Measurements from ENCODE around the gene PDLIM7. TPM values are rescaled to one million over a fixed set of nuclear protein-coding genes. Genes with fewer than 3 reads are reported as not detected.

The PDLIM7 gene
- total RNA-seq, 4 donors from 2014 or later, result 23.2 to 52.4 (median 34.8) TPM

DNA sequence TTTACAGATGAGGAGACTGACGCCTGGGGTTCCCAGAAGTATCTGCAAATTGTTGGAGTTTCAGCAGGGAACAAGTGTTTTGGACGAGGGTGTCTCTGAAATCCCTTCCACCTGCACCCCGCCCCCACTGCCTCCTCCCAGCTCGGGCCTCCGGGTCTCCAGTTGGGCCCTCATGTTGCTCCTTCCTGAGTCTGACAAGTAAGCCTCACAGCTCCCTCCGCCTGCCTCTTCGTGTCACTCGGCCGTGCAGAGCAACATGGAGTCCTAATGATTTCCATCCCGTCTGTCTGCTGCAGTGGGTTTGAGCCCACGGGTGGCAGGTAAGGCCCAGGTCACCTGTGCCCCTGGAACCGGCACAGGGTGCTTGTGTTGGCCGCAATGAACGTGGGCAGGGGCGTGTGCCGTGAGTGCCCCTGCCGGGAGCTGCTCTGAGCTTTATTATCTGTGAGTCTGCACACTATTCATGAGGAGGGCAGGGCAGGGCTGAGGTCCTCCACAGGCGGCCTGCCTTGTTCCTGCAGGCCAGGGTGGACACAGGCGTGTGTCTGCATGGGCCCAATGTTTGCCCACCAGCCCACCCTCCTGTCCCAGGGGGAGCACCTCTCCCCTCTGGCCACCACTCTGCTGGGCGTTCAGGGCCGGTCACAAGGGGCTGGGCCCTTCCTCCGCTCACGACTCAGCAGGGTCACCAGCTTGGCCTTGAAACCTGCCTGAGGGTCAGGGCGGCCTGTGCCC lies 6.1 kb upstream of the PDLIM7 start:
- WGBS, 2 donors, result 81 to 92% methylated on average over 14 to 17 of the region's 24 CpGs
- TF ChIP-seq POLR2A (IDR thresholded peaks at IDR 0.05), result no peak
- TF ChIP-seq, protein P1, sequence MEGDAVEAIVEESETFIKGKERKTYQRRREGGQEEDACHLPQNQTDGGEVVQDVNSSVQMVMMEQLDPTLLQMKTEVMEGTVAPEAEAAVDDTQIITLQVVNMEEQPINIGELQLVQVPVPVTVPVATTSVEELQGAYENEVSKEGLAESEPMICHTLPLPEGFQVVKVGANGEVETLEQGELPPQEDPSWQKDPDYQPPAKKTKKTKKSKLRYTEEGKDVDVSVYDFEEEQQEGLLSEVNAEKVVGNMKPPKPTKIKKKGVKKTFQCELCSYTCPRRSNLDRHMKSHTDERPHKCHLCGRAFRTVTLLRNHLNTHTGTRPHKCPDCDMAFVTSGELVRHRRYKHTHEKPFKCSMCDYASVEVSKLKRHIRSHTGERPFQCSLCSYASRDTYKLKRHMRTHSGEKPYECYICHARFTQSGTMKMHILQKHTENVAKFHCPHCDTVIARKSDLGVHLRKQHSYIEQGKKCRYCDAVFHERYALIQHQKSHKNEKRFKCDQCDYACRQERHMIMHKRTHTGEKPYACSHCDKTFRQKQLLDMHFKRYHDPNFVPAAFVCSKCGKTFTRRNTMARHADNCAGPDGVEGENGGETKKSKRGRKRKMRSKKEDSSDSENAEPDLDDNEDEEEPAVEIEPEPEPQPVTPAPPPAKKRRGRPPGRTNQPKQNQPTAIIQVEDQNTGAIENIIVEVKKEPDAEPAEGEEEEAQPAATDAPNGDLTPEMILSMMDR (IDR thresholded peaks at IDR 0.05), result no peak
- Histone ChIP-seq H3K27me3 (no peaks in the 10 kb centered on the region), H3K4me1 (peaks cover 0 to under 1% of the 10 kb centered on the region in 2 donors), H3K4me3 (replicated peaks in 1 of 3) (no peak overlapping the region), H3K36me3 (no peaks in the 10 kb centered on the region), H3K27ac (no peak overlapping the region), H3K9me3 (no peaks in the 10 kb centered on the region)
- no peak for DNase-seq
- intact Hi-C loops (cut with DNase I), result loop anchor here (5.0 to 10.0 kb wide), 3 partner anchors 111 to 389 kb away; no protein-coding TSS in a partner anchor

- H3K4me3 ChIP-seq (replicated peaks in 1 of 3), result no peak overlapping the region
- 78 to 83% methylated on average over 12 to 16 of the region's 16 CpGs for WGBS, 2 donors
- no peak overlapping the region for H3K27ac ChIP-seq
- no peaks in the 10 kb centered on the region for H3K27me3 ChIP-seq
- no peak for DNase-seq
- H3K36me3 ChIP-seq, result no peaks in the 10 kb centered on the region
- peaks cover 0 to 7% of the 10 kb centered on the region in 2 donors for H3K4me1 ChIP-seq
- intact Hi-C loops (cut with DNase I), result loop anchor here (5.0 to 10.0 kb wide), 3 partner anchors 111 to 388 kb away; no protein-coding TSS in a partner anchor
- TF ChIP-seq, protein P1 (IDR thresholded peaks at IDR 0.05), result no peak
- no peak for TF ChIP-seq POLR2A (IDR thresholded peaks at IDR 0.05)
- no peaks in the 10 kb centered on the region for H3K9me3 ChIP-seq
Measured at GRCh38 chr5:177502886-177503285, 5.5 kb upstream of the PDLIM7 start.

- TF ChIP-seq, protein P1 (IDR thresholded peaks at IDR 0.05), result no peak
- TF ChIP-seq POLR2A (IDR thresholded peaks at IDR 0.05), result no peak
- intact Hi-C loops (cut with DNase I), result loop anchor here (5.0 to 10.0 kb wide), 3 partner anchors 110 to 387 kb away; no protein-coding TSS in a partner anchor
- no peak for DNase-seq
- no peak overlapping the region for H3K4me3 ChIP-seq (replicated peaks in 1 of 3)
- no peaks in the 10 kb centered on the region for H3K36me3 ChIP-seq
- H3K27me3 ChIP-seq, result no peaks in the 10 kb centered on the region
- H3K9me3 ChIP-seq, result no peaks in the 10 kb centered on the region
- H3K4me1 ChIP-seq, result peaks cover 0 to 9% of the 10 kb centered on the region in 2 donors
- no peak overlapping the region for H3K27ac ChIP-seq
- 68 to 71% methylated on average over 9 of the region's 9 CpGs for WGBS, 2 donors
Measured at GRCh38 chr5:177501874-177502678, 4.7 kb upstream of the PDLIM7 start.

DNA sequence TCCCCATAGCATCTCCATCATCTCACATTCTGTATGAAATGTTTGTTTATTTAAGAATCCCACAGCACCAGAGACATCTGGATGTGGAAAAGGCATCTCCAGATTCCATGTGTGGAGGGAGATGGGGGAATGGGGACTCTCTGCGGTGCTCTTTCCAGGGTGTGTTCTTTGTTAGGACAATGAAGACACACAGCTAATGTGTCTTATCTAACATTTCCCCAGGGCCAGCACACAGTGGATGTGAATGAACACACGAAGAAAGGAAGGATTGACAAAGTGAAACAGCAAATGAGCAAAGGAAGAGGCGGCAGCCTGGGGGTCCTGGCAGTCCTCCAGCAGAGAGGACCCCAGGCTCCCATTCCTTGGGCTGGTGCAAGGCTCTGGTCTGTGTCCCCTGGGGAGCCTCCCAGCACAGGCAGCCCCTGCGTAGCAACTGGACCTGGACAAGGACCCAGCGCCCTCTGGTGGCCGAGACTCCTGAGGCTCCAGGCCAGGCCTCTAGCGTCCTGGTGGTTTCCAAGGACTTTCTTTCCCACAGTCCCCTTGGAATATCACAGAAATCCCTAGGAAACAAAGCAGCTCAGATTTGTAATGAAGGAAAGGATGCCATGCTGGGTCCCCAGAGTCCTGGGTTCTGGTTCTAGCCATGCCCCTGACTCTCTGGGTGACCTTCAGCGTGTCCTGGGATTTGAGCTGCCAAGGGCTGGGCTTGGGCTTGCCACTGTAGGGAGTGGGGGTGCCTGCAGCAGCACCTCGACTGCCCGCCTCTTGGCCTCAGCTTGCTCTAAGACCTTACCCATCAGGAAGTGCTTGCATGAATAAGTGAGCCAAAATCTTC lies 3.5 kb upstream of the PDLIM7 start:
- Histone ChIP-seq H3K9me3 (no peaks in the 10 kb centered on the region), H3K4me1 (peaks cover 5 to 17% of the 10 kb centered on the region in 2 donors), H3K27me3 (no peaks in the 10 kb centered on the region), H3K4me3 (replicated peaks in 1 of 3) (no peak overlapping the region), H3K27ac (no peak overlapping the region), H3K36me3 (no peaks in the 10 kb centered on the region)
- intact Hi-C loops (cut with DNase I), result loop anchor here (5.0 to 10.0 kb wide), 3 partner anchors 109 to 386 kb away; no protein-coding TSS in a partner anchor
- 22 to 26% methylated on average over 6 to 10 of the region's 10 CpGs for whole genome bisulfite sequencing, 2 donors
- peak; percentile 91 for DNase-seq
- TF ChIP-seq, protein P1 (IDR thresholded peaks at IDR 0.05), result peak; percentile 81 to 94 (median 88)
- TF ChIP-seq POLR2A (IDR thresholded peaks at IDR 0.05), result no peak
